Mammary epithelial cell (primary cell): ENCODE results near the gene COLQ.

Experiments used
- CTCF ChIP-seq, 2 donors: IDR thresholded peaks in 1 of 2; conservative IDR thresholded peaks in 1 of 2; 2 replicates each; pipeline ENCODE4 v1.5.1; 2011 to 2012; ENCODE audit warnings: inconsistent platforms in 2 of 2, low read length in 2 of 2, mild to moderate bottlenecking in 2 of 2, control low read depth in 1 of 2, low read depth in 1 of 2; ENCODE audit not compliant: insufficient read depth in 1 of 2; ENCODE audit errors: extremely low read depth in 1 of 2
- EZH2 ChIP-seq: IDR thresholded peaks from 2 replicates; pipeline ENCODE4 v1.6.1; 2012; ENCODE audit warnings: low read length, inconsistent platforms, borderline replicate concordance

DNA sequence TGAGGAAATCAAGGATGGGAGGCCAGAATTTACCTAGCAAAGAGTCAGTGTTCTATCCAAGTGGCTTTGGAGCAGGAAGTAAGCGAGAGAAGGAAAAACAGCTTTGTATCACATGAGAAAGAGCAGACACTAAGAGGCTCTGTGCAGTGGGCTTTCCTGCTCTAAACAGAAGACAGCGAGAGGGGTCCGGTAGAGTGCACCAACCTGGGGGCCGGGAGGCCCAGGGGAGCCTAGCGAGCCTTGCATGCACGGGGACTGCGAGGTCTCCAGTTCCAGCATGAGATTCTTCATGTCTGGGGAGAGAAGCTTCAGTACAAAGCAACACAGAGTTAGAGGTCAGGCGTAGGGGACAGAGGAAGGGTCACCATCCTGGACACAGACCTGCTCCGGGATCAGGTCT, 33.5 kb downstream of the COLQ start:
- TF ChIP-seq CTCF (conservative IDR thresholded peaks at IDR 0.05 in 1 of 2, IDR thresholded peaks at IDR 0.05 in 1 of 2; ENCODE audit: extremely low read depth in 1 of 2, insufficient read depth in 1 of 2, low read depth in 1 of 2, low read length in 2 of 2), result no peak
- TF ChIP-seq EZH2, result no peak
